ENCODE data around the gene CFTR. TPM values are rescaled to one million over a fixed set of nuclear protein-coding genes. Genes with fewer than 3 reads are reported as not detected.

The CFTR gene
- total RNA-seq, 1 experiment from 2014 or later, result 1.2 TPM

GRCh38 chr7:117592011-117592635, 112.3 kb downstream of the CFTR start:
- H3T11ph ChIP-seq (ENCODE audit: low read length), result no peak overlapping the region
- H3K27me3 ChIP-seq (ENCODE audit: insufficient read depth, low read length), result no peaks in the 10 kb centered on the region
- no peak overlapping the region for H2AK5ac ChIP-seq (ENCODE audit: insufficient read length, low read length)
- 0 out of 5 replicates have a peak, but pooled peaks cover 0 to 4% of the 10 kb centered on the region in 2 experiments for H3K9me3 Mint-ChIP-seq
- no peak overlapping the region for H2AFZ ChIP-seq (ENCODE audit: low read length)
- no peak overlapping the region for H3K9ac ChIP-seq (ENCODE audit: extremely low read depth, insufficient read length, low read length)
- H4K5ac ChIP-seq (ENCODE audit: insufficient read length, low read depth, low read length), result no peak overlapping the region
- peaks cover 4 to 5% (median 5%) of the 10 kb centered on the region in 3 experiments for H3K36me3 Mint-ChIP-seq (ENCODE audit: insufficient read depth in 1 of 3, low read depth in 3 of 3)
- H4K91ac ChIP-seq (ENCODE audit: insufficient read length, low read depth, low read length), result no peak overlapping the region
- no peaks in the 10 kb centered on the region for H3K27me3 Mint-ChIP-seq (ENCODE audit: low read depth)
- H3K79me1 ChIP-seq (ENCODE audit: insufficient read depth, low read depth, low read length, poor library complexity, severe bottlenecking), result no peaks in the 10 kb centered on the region
- no peak overlapping the region; a peak in 1 of 7 replicates for H3K27ac Mint-ChIP-seq
- TF ChIP-seq CTCF (conservative IDR thresholded peaks at IDR 0.05), result no peak
- no peak for DNase-seq
- H3K4ac ChIP-seq (ENCODE audit: low read depth, low read length), result no peak overlapping the region
- no peak overlapping the region for H2BK120ac ChIP-seq (ENCODE audit: low read depth, low read length, poor library complexity, severe bottlenecking)
- no peak overlapping the region for H3K56ac ChIP-seq (ENCODE audit: insufficient read length, low read depth, low read length)
- peaks cover 4 to 7% of the 10 kb centered on the region in 2 experiments for H3K4me1 Mint-ChIP-seq
- H3K27ac ChIP-seq (ENCODE audit: insufficient read length, low read depth, low read length), result no peak overlapping the region
- no peak overlapping the region for H2BK12ac ChIP-seq (ENCODE audit: insufficient read length, low read depth, low read length)
- H3K14ac ChIP-seq (ENCODE audit: insufficient read depth, low read length), result no peak overlapping the region
- no peak overlapping the region for H3K4me3 Mint-ChIP-seq
- no peak overlapping the region for H2BK5ac ChIP-seq (ENCODE audit: insufficient read length, low read length)
- H3K23ac ChIP-seq (ENCODE audit: insufficient read length, low read depth, low read length), result no peak overlapping the region
- 0 out of 2 replicates have a peak, but pooled peaks cover under 1% of the 10 kb centered on the region for H3K4me1 ChIP-seq (ENCODE audit: insufficient read depth, low read length)
- no peaks in the 10 kb centered on the region for H3K9me3 ChIP-seq (ENCODE audit: control insufficient read depth, low read depth, low read length)
- no peaks in the 10 kb centered on the region for H3K23me2 ChIP-seq (ENCODE audit: insufficient read length, low read depth, low read length, poor library complexity, severe bottlenecking)
- H3K18ac ChIP-seq (ENCODE audit: insufficient read length, low read depth, low read length), result no peak overlapping the region
- H4K8ac ChIP-seq (replicated peaks; ENCODE audit: insufficient read length, low read depth, low read length), result no peak overlapping the region
- H2BK20ac ChIP-seq (ENCODE audit: low read depth, low read length, poor library complexity, severe bottlenecking), result no peak overlapping the region
- H3K79me2 ChIP-seq (ENCODE audit: insufficient read depth, low read length), result no peaks in the 10 kb centered on the region
- H3K4me2 ChIP-seq (ENCODE audit: insufficient read depth, insufficient read length, low read length), result no peak overlapping the region
- no peak overlapping the region for H2BK15ac ChIP-seq (ENCODE audit: low read depth, low read length)
- no CpG with 5 or more reads among the region's 11 CpGs for WGBS (ENCODE audit: extremely low coverage, insufficient read length, low lambda C conversion rate)
- H4K20me1 ChIP-seq (ENCODE audit: control insufficient read depth, insufficient read depth, insufficient read length), result no peaks in the 10 kb centered on the region
